ENCODE results near the gene CITED4. TPM values are rescaled to one million over a fixed set of nuclear protein-coding genes. Genes with fewer than 3 reads are reported as not detected.

CITED4 gene
- 1 to 10 TPM; 6.9 to 7.9 TPM for total RNA-seq

DNA sequence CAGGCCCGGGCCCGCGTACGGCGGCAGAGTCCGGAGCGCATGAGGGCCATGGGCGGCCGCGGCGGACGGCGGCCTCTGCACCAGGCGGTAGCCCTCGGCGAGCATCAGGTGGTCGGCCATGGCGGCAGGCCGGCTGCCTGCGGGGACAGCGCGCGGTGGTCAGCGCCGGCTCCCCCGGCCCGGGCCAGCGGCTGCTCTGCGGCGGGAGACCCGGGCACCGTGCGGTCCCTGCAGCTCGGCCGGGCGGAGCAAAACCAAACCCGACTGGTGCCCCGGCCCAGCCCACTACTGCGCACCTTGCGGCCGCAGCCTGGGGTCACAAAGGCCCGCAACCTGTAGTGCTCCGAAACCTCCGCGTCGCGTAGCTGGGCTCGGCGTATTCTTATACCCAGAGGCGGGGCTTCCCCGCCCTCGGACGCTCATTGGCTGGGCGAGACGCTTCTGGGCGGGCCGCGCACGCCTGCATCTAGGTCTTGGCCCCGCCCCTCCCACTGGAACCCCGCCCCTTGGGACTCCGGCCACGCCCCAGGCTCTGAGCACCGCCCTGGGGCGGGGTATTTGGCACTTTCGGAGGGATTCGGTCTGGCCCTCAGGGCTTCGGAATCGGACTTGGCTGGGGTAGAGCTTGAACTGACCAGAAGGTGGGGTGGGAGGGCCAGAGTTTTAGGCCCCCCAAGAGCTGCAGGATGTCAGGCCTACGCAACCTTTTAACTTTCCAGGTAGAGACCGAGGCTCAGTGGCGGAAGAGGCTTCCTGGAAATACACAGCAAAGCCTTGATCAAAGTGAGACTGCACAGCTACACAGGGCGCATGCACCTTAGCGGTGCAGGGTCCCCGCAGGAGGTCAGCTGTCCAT, at the start of gene CITED4:
TSS of gene CITED4 (minus strand) at position 356 of the 856 bp plus-strand sequence. CDS start at position 120, 236 bp downstream.
- DNase-seq: peak; percentile 96
- Mint-ChIP-seq H3K36me3 (ENCODE audit: low read depth) (no peaks in the 10 kb centered on the region), H3K4me3 (peak within 1 kb of the TSS; percentile 82), H3K4me1 (peaks cover 33% of the 10 kb centered on the region), H3K9me3 (no peaks in the 10 kb centered on the region), H3K27ac (peak within 1 kb of the TSS; percentile 95), H3K27me3 (peaks cover 31% of the 10 kb centered on the region)
- ChIA-PET POLR2A (interaction anchor here (0.9 to 5.0 kb wide), 16 partner anchors 9 to 488 kb away, joined by 3 to 64 read pairs (median 4); partner anchors contain the start of genes CTPS1, NFYC and SMAP2), CTCF (interaction anchor here (0.7 to 19.3 kb wide), 10 partner anchors 9 to 330 kb away, joined by 3 to 255 read pairs (median 4); partner anchors contain the start of genes NFYC and ZNF684)

DNA sequence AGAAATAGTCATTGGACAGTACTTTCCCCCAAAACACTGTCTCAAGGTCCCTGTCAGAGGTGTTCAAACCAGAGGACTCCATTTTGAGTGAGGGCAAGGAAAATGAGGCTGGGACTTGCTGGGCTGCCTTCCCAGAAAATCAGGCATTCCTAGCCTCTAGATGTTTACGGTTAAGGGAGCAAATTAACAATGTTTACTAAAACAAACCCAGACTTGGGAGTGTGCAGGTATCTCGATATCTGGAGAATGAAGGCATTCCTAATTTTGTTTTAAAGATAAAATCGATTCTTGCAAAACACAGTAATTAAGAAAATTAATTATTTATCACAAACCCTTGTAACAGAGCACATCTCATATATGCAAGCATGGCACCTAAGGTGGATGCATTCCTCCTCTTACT, 48.9 kb upstream of the CITED4 start:
- H3K4me3 Mint-ChIP-seq: no peak overlapping the region
- ChIA-PET CTCF (no interaction called here), POLR2A (no interaction called here)
- H3K4me1 Mint-ChIP-seq: no peaks in the 10 kb centered on the region
- no peaks in the 10 kb centered on the region for H3K9me3 Mint-ChIP-seq
- DNase-seq: no peak
- H3K27ac Mint-ChIP-seq: no peak overlapping the region
- no peaks in the 10 kb centered on the region for H3K36me3 Mint-ChIP-seq (ENCODE audit: low read depth)
- no peaks in the 10 kb centered on the region for H3K27me3 Mint-ChIP-seq

DNA sequence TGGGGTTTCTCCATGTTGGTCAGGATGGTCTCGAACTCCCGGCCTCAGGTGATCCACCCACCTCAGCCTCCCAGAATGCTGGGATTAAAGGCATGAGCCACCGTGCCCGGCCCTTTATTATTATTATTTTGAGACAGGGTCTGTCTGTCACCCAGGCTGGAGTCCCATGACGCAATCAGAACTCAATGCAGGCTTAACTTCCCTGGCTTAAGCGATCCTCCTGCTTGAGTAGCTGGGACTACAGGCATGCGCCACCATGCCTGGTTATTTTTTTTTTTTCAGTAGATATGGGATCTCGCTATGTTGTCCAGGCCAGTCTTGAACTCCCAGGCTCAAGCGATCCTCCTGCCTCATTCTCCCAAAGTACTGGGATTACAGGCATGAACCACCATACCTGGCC, 47.1 kb upstream of the CITED4 start:
- DNase-seq: no peak
- no peak overlapping the region for H3K4me3 Mint-ChIP-seq
- ChIA-PET CTCF (interaction anchor here (1.1 kb wide), 1 partner anchor 43 kb away, joined by 5 read pairs; no protein-coding TSS in a partner anchor), POLR2A (no interaction called here)
- no peak overlapping the region for H3K27ac Mint-ChIP-seq
- H3K36me3 Mint-ChIP-seq (ENCODE audit: low read depth): no peaks in the 10 kb centered on the region
- H3K9me3 Mint-ChIP-seq: no peaks in the 10 kb centered on the region
- H3K4me1 Mint-ChIP-seq: no peaks in the 10 kb centered on the region
- no peaks in the 10 kb centered on the region for H3K27me3 Mint-ChIP-seq

DNA sequence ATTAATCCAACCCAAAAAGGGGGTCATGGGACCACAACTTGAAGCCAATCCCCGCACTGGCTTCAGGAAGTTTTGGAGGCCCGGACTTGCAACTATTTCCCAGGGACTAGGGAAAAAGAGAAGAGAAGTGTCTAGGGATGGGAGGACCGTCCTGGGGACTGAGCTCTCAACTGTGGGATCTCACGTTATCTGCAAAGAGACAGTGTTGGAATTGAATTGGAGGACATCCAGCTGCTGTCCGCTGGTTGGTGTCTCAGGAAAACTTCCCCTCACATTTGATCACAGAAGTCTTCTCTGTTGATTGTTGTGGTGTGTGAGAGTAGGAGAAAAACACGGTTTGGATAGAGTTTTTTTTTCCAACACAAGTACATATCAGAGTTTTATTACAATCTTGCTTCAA, 46.2 kb upstream of the CITED4 start:
- no peak overlapping the region for H3K27ac Mint-ChIP-seq
- peaks cover 2% of the 10 kb centered on the region for H3K27me3 Mint-ChIP-seq
- no peaks in the 10 kb centered on the region for H3K4me1 Mint-ChIP-seq
- H3K9me3 Mint-ChIP-seq: no peaks in the 10 kb centered on the region
- DNase-seq: no peak
- ChIA-PET POLR2A (no interaction called here), CTCF (interaction anchor here (0.6 kb wide), 1 partner anchor 51 kb away, joined by 4 read pairs; no protein-coding TSS in a partner anchor)
- no peak overlapping the region for H3K4me3 Mint-ChIP-seq
- no peaks in the 10 kb centered on the region for H3K36me3 Mint-ChIP-seq (ENCODE audit: low read depth)

DNA sequence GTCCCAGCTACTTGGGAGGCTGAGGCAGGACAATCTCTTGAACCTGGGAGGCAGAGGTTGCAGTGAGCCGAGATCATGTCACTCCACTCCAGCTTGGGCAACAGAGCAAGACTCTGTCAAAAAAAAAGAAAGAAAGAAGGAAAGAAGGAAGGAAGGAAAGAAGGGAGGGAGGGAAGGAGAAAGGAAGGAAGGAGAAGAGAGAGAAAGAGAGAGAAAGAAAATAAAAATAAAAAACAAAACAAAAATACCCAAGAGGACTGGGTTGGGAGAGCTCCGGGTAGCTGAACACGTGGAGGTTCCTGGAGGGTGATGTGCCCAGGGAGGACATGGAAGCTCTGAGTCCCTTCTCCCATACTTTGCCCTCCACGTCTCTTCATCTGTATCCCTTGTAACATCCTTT, 45.7 kb upstream of the CITED4 start:
- POLR2A ChIA-PET: no interaction called here
- H3K4me3 Mint-ChIP-seq: no peak overlapping the region

DNA sequence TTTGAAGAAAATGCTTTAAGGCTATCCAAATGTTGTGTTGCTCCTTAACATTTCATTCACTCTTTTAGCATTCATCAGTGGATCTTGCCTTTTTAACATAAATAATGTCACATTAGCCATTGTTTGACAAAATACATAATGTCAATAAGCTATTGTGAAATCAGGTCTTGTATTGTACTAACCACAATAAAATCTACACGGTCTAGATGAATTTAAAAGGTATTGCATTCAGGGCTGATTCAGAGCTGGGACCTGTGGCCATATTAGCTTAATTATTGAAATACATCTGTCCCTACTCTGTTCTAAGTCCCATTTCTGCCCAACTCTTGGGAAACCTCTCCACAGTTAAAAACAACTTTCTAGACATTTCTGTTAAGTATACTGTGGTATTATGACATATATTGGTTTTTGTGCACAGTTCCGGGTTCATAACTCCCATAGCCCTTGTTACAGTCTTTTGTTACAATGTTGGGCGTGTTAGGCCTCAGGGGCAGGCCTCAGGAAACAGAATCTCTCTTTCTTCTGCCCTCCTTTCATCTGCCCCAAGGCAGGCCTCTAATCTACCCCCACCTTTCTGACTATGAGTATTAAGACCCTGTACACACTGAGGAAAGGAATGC, 44.7 kb upstream of the CITED4 start:
- Mint-ChIP-seq H3K4me3 (no peak overlapping the region), H3K9me3 (no peaks in the 10 kb centered on the region), H3K36me3 (ENCODE audit: low read depth) (no peaks in the 10 kb centered on the region), H3K27ac (no peak overlapping the region), H3K4me1 (no peaks in the 10 kb centered on the region), H3K27me3 (peaks cover 4% of the 10 kb centered on the region)
- ChIA-PET POLR2A (no interaction called here), CTCF (no interaction called here)
- DNase-seq: no peak

More for the DNA sequence above, 45.7 kb upstream of the CITED4 start:
- Mint-ChIP-seq H3K36me3 (ENCODE audit: low read depth) (no peaks in the 10 kb centered on the region), H3K27me3 (peaks cover 4% of the 10 kb centered on the region), H3K27ac (no peak overlapping the region), H3K4me1 (no peaks in the 10 kb centered on the region), H3K9me3 (no peaks in the 10 kb centered on the region)
- no peak for DNase-seq
- CTCF ChIA-PET: interaction anchor here (0.6 kb wide), 1 partner anchor 50 kb away, joined by 4 read pairs; no protein-coding TSS in a partner anchor

DNA sequence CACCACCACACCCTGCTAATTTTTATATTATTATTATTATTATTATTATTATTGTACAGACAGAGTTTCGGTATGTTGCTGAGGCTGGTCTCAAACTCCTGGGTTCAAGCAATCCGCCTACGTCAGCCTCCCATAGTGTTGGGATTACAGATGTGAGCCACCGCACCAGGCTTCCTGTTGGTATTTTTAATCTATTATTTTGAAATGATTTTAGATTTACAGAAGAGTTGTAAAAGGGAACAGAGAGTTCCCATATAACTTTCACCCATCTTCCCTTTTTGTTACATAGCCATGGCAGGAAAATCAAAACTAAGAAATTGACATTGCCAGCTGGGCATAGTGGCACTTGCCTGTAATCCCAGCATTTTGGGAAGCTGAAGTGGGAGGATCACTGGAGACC, 42.9 kb upstream of the CITED4 start:
- DNase-seq: no peak
- Mint-ChIP-seq H3K4me1 (no peaks in the 10 kb centered on the region), H3K4me3 (no peak overlapping the region), H3K36me3 (ENCODE audit: low read depth) (no peaks in the 10 kb centered on the region), H3K9me3 (no peaks in the 10 kb centered on the region), H3K27me3 (peaks cover 4% of the 10 kb centered on the region), H3K27ac (no peak overlapping the region)
- CTCF ChIA-PET: no interaction called here
- POLR2A ChIA-PET: no interaction called here

DNA sequence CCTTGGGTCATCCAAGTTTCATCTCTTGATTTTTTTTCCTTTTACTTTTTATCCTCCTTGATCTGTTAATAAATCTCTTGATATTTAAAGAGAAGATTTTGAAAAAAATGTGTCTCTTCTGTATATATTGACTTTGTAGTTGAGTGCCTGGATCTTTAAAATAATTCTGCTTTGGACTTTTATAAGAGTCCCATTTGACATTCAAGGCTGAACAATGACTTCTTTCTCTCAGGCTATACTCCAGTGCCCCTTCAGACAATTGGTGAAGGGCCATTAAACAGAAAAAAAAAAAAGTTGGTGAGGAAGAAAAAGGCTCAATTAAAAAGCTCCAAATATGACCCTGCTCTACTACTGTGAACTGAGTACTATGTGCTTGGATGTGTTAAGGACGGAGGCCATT, 40.9 kb upstream of the CITED4 start:
- DNase-seq: no peak
- H3K9me3 Mint-ChIP-seq: no peaks in the 10 kb centered on the region
- no peak overlapping the region for H3K27ac Mint-ChIP-seq
- no peak overlapping the region for H3K4me3 Mint-ChIP-seq
- ChIA-PET CTCF (no interaction called here), POLR2A (no interaction called here)
- H3K27me3 Mint-ChIP-seq: peaks cover 4% of the 10 kb centered on the region
- no peaks in the 10 kb centered on the region for H3K36me3 Mint-ChIP-seq (ENCODE audit: low read depth)
- H3K4me1 Mint-ChIP-seq: no peaks in the 10 kb centered on the region

- ChIA-PET CTCF (no interaction called here), POLR2A (no interaction called here)
- Mint-ChIP-seq H3K4me1 (no peaks in the 10 kb centered on the region), H3K36me3 (ENCODE audit: low read depth) (no peaks in the 10 kb centered on the region), H3K4me3 (no peak overlapping the region), H3K9me3 (peaks cover 2% of the 10 kb centered on the region), H3K27ac (no peak overlapping the region), H3K27me3 (peaks cover 4% of the 10 kb centered on the region)
- DNase-seq: no peak
Measured at GRCh38 chr1:40901886-40902852, 40.0 kb upstream of the CITED4 start.

DNA sequence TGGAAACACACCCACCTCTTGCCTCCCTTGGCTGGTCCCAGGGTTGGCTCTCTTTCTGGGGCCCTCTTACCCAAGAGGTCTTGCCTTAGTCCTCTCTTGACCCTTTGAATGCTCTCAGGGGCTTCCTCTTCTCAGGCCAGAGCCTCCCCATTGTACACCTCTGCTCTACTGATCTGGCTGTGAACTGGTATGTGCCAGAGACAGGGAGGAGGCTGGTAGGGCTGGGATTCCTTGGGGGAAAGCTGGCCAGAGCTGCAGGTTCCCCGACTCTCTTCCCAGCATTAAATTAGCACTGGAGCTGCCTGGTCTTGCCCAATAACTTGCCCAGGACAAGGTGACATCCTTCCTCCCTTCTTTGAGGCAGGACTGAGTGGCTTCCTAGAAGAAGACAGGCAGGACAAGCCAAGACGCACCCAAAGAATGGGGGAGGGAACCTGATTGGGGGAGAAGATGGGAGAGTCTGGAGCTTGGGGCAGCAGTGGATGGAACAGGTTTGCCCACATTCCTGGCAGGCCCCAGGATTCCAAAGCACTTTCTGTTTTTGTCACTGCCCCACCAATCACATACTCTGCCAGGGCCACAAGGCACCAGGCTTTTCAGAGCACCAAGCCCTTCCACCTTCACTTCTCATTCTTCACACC, 37.2 kb upstream of the CITED4 start:
- H3K9me3 Mint-ChIP-seq: peaks cover 12% of the 10 kb centered on the region
- CTCF ChIA-PET: no interaction called here
- H3K36me3 Mint-ChIP-seq (ENCODE audit: low read depth): peaks cover 6% of the 10 kb centered on the region
- no peak overlapping the region for H3K4me3 Mint-ChIP-seq
- H3K27ac Mint-ChIP-seq: no peak overlapping the region
- POLR2A ChIA-PET: no interaction called here
- no peaks in the 10 kb centered on the region for H3K4me1 Mint-ChIP-seq
- no peak for DNase-seq
- H3K27me3 Mint-ChIP-seq: peaks cover 4% of the 10 kb centered on the region

- CTCF ChIA-PET: no interaction called here
- Mint-ChIP-seq H3K4me1 (no peaks in the 10 kb centered on the region), H3K36me3 (ENCODE audit: low read depth) (peaks cover 11% of the 10 kb centered on the region), H3K9me3 (peaks cover 21% of the 10 kb centered on the region), H3K4me3 (no peak overlapping the region), H3K27ac (no peak overlapping the region), H3K27me3 (peaks cover 3% of the 10 kb centered on the region)
- DNase-seq: no peak
- POLR2A ChIA-PET: no interaction called here
Measured at GRCh38 chr1:40898431-40898901, 36.3 kb upstream of the CITED4 start.

DNA sequence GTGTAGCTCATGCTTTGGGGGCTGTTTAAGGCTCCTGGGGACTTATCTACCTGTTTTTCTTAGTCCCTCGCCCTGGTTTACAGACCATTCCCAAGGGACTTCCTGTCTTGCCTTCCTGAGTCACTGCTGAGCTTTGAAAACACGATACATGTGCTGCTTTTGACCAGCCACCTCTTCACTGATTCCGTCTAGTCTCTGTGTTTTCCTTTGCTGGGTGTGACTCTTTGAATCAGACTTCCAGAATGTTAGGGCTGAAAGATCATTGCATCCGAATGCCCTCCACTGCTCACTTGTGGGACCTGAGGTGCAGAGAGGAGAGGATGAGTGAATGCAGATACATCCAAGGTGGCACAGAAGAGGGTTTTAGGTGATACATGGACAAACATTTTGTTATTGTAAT, 35.4 kb upstream of the CITED4 start:
- H3K4me1 Mint-ChIP-seq: no peaks in the 10 kb centered on the region
- no peaks in the 10 kb centered on the region for H3K27me3 Mint-ChIP-seq
- H3K27ac Mint-ChIP-seq: no peak overlapping the region
- no peak for DNase-seq
- POLR2A ChIA-PET: no interaction called here
- H3K4me3 Mint-ChIP-seq: no peak overlapping the region
- CTCF ChIA-PET: interaction anchor here (1.2 kb wide), 1 partner anchor 50 kb away, joined by 3 read pairs; no protein-coding TSS in a partner anchor
- peaks cover 14% of the 10 kb centered on the region for H3K36me3 Mint-ChIP-seq (ENCODE audit: low read depth)
- H3K9me3 Mint-ChIP-seq: peaks cover 27% of the 10 kb centered on the region
